GM15510 (cell line): Measurements from ENCODE around the gene ITPR1.

Source experiments
- POLR2A ChIP-seq: IDR thresholded peaks from 3 replicates; pipeline ENCODE4 v1.6.1; 2011; ENCODE audit warnings: borderline replicate concordance; ENCODE audit not compliant: insufficient read length; ENCODE audit errors: extremely low read depth

The ITPR1 gene

GRCh38 chr3:4885316-4885715 is 392.2 kb downstream of the ITPR1 start:
- no peak for TF ChIP-seq POLR2A

- no peak for TF ChIP-seq POLR2A
Observed at GRCh38 chr3:4886448-4886847, 393.3 kb downstream of the ITPR1 start.

GRCh38 chr3:4887177-4887576 is 394.0 kb downstream of the ITPR1 start:
- TF ChIP-seq POLR2A: no peak

- TF ChIP-seq POLR2A: no peak
Observed at GRCh38 chr3:4888913-4889846, 396.0 kb downstream of the ITPR1 start.

GRCh38 chr3:4889896-4890295 is 396.7 kb downstream of the ITPR1 start:
- TF ChIP-seq POLR2A: no peak

- no peak for TF ChIP-seq POLR2A
Observed at GRCh38 chr3:4894891-4895530, 401.9 kb downstream of the ITPR1 start.

GRCh38 chr3:4895838-4896237 is 402.7 kb downstream of the ITPR1 start:
- TF ChIP-seq POLR2A: no peak
